SK-N-SH treated with all-trans-retinoic acid at 6 μM for 48 hours (cell line): Measurements from ENCODE around the gene WDR7.

Experiments used
- ARNTL ChIP-seq: fragments of 450-650 bp; formaldehyde crosslinking; IDR thresholded peaks from 2 replicates; pipeline ENCODE4 v1.5.0; 2020; ENCODE audit warnings: low read depth, mild to moderate bottlenecking, moderate library complexity, borderline replicate concordance
- BACH2 ChIP-seq: fragments of 250-450 bp; sonication (Bioruptor Pico); IDR thresholded peaks from 2 replicates; pipeline ENCODE4 v1.9.0; 2021; ENCODE audit warnings: mild to moderate bottlenecking, borderline replicate concordance
- CSRNP3 ChIP-seq: fragments of 250-450 bp; sonication (Bioruptor Pico); IDR thresholded peaks from 2 replicates; pipeline ENCODE4 v1.5.1; 2021; ENCODE audit warnings: mild to moderate bottlenecking, moderate library complexity
- POU6F1 ChIP-seq: fragments of 250-450 bp; sonication (Bioruptor Pico); IDR thresholded peaks from 2 replicates; pipeline ENCODE4 v1.8.0; 2021; ENCODE audit warnings: low read depth, mild to moderate bottlenecking, moderate library complexity, borderline replicate concordance
- TOX ChIP-seq: fragments of 250-450 bp; sonication (Bioruptor Pico); IDR thresholded peaks from 2 replicates; pipeline ENCODE4 v1.8.0; 2021; ENCODE audit warnings: mild to moderate bottlenecking, moderate library complexity, borderline replicate concordance
- ZFP3 ChIP-seq: fragments of 250-450 bp; sonication (Bioruptor Pico); IDR thresholded peaks from 2 replicates; pipeline ENCODE4 v1.5.0; 2020; ENCODE audit warnings: mild to moderate bottlenecking, moderate library complexity
- ZFP30 ChIP-seq: fragments of 450-650 bp; formaldehyde crosslinking; IDR thresholded peaks from 2 replicates; pipeline ENCODE4 v1.5.0; 2022; ENCODE audit warnings: mild to moderate bottlenecking, moderate library complexity
- TF ChIP-seq, protein P1 (sequence below): fragments of 250-450 bp; sonication (Bioruptor Pico); IDR thresholded peaks from 2 replicates; pipeline ENCODE4 v1.8.0; 2020; ENCODE audit warnings: mild to moderate bottlenecking, moderate library complexity, borderline replicate concordance

DNA sequence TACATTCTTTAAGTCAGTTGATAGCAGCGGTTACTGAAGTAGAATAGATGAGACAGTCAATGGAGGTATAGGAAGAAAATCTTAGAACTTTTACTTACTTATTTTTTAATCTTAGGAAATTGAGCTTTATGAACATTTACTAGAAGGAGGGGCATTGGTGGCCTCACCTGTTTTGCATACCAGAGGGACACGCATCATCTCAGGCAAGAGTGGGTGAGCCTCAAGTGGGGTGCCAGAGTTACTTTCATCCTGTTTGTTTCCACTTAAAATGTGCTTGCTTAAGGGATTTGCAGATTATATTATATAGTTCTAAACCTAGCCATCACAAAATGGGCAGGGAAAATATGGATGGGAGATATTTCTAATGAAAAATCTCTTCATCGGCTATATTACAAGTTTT lies 61.6 kb downstream of the WDR7 start:
- TF ChIP-seq TOX (CRISPR knock-in tag) (no peak), ZFP3 (CRISPR knock-in tag) (no peak), ZFP30 (CRISPR knock-in tag) (no peak), ARNTL (CRISPR knock-in tag) (no peak), POU6F1 (no peak), BACH2 (CRISPR knock-in tag) (no peak), CSRNP3 (no peak)
- TF ChIP-seq, protein P1, sequence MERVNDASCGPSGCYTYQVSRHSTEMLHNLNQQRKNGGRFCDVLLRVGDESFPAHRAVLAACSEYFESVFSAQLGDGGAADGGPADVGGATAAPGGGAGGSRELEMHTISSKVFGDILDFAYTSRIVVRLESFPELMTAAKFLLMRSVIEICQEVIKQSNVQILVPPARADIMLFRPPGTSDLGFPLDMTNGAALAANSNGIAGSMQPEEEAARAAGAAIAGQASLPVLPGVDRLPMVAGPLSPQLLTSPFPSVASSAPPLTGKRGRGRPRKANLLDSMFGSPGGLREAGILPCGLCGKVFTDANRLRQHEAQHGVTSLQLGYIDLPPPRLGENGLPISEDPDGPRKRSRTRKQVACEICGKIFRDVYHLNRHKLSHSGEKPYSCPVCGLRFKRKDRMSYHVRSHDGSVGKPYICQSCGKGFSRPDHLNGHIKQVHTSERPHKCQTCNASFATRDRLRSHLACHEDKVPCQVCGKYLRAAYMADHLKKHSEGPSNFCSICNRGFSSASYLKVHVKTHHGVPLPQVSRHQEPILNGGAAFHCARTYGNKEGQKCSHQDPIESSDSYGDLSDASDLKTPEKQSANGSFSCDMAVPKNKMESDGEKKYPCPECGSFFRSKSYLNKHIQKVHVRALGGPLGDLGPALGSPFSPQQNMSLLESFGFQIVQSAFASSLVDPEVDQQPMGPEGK: no peak
